Neural cell (in vitro differentiated cells): Measurements from ENCODE around the gene SCP2. TPM values are rescaled to one million over a fixed set of nuclear protein-coding genes. Genes with fewer than 3 reads are reported as not detected.

ENCODE experiments used
- H2AFZ ChIP-seq: fragments of 200-600, 300-800 bp; sonication (generic), shearing (Covaris generic); 2 replicates; pipeline ENCODE4 v1.6.0; 2014; ENCODE audit warnings: low read depth, mild to moderate bottlenecking, antibody characterized with exemption, low read length, moderate library complexity
- H3F3A ChIP-seq: fragments of 200-600 bp; shearing (Covaris generic); 2 replicates; pipeline ENCODE4 v1.6.1; 2016; ENCODE audit warnings: mild to moderate bottlenecking, moderate library complexity, mixed read lengths, antibody characterized with exemption, low read length; ENCODE audit not compliant: insufficient read depth, poor library complexity, severe bottlenecking
- H3K27ac ChIP-seq: fragments of 200-600, 300-800 bp; sonication (generic), shearing (Covaris generic); 2 replicates; pipeline ENCODE4 v1.5.1; 2014; ENCODE audit warnings: mild to moderate bottlenecking, low read length, moderate library complexity
- H3K27me3 ChIP-seq: fragments of 300-800, 200-600 bp; sonication (generic), shearing (Covaris generic); 2 replicates; pipeline ENCODE4 v1.6.0; 2014; ENCODE audit warnings: mild to moderate bottlenecking, low read depth, low read length, moderate library complexity; ENCODE audit not compliant: insufficient read depth
- H3K36me3 ChIP-seq: fragments of 300-800, 200-600 bp; sonication (generic), shearing (Covaris generic); 2 replicates; pipeline ENCODE4 v1.5.1; 2014; ENCODE audit warnings: mild to moderate bottlenecking, antibody characterized with exemption, low read length, moderate library complexity; ENCODE audit not compliant: insufficient read depth
- H3K4me2 ChIP-seq: fragments of 300-800, 200-600 bp; sonication (generic), shearing (Covaris generic); 2 replicates; pipeline ENCODE4 v1.6.0; 2014; ENCODE audit warnings: mild to moderate bottlenecking, low read length
- H3K4me3 ChIP-seq: fragments of 300-800, 200-600 bp; sonication (generic), shearing (Covaris generic); 2 replicates; pipeline ENCODE4 v1.5.1; 2014; ENCODE audit warnings: mild to moderate bottlenecking, low read length, moderate library complexity
- H3K79me2 ChIP-seq: fragments of 200-600 bp; shearing (Covaris generic); replicated peaks from 2 replicates; pipeline ENCODE4 v1.6.0; 2014; ENCODE audit warnings: mild to moderate bottlenecking, low read length, moderate library complexity; ENCODE audit not compliant: insufficient read depth
- H3K9ac ChIP-seq: fragments of 300-800, 200-600 bp; sonication (generic), shearing (Covaris generic); 2 replicates; pipeline ENCODE4 v1.6.1; 2016; ENCODE audit warnings: mild to moderate bottlenecking, low read length, mixed read lengths
- H3K9me2 ChIP-seq: fragments of 200-600 bp; shearing (Covaris generic); 2 replicates; pipeline ENCODE4 v1.6.1; 2016; ENCODE audit warnings: mild to moderate bottlenecking, low read length, mixed read lengths; ENCODE audit not compliant: insufficient read depth
- H3K9me3 ChIP-seq: fragments of 200-600, 300-800 bp; sonication (generic), shearing (Covaris generic); 2 replicates; pipeline ENCODE4 v1.6.1; 2016; ENCODE audit warnings: mild to moderate bottlenecking, mixed run types, low read length, moderate library complexity, mixed read lengths
- H4K20me1 ChIP-seq: fragments of 200-600 bp; shearing (Covaris generic); 2 replicates; pipeline ENCODE4 v1.6.1; 2016; ENCODE audit warnings: mild to moderate bottlenecking, mixed run types; ENCODE audit not compliant: insufficient read depth
- EP300 ChIP-seq: fragments of 450-650 bp; conservative IDR thresholded peaks from 2 replicates; pipeline ENCODE4 v1.6.1; 2014; ENCODE audit warnings: antibody characterized with exemption, mild to moderate bottlenecking, moderate library complexity; ENCODE audit not compliant: poor library complexity, severe bottlenecking
- EZH2 ChIP-seq: fragments of 200-600, 300-800 bp; shearing (Covaris generic), sonication (generic); IDR thresholded peaks from 2 replicates; pipeline ENCODE4 v1.6.1; 2014; ENCODE audit warnings: antibody characterized with exemption, low read length, borderline replicate concordance, mild to moderate bottlenecking; ENCODE audit not compliant: insufficient read depth, poor library complexity, severe bottlenecking
- MXI1 ChIP-seq: fragments of 450-650 bp; conservative IDR thresholded peaks from 2 replicates; pipeline ENCODE4 v1.6.1; 2014; ENCODE audit warnings: antibody characterized with exemption, mild to moderate bottlenecking; ENCODE audit not compliant: poor library complexity, severe bottlenecking
- POLR2AphosphoS5 ChIP-seq: IDR thresholded peaks from 2 replicates; pipeline ENCODE4 v1.6.1; 2012
- RAD21 ChIP-seq: fragments of 450-650 bp; conservative IDR thresholded peaks from 2 replicates; pipeline ENCODE4 v1.6.1; 2014; ENCODE audit warnings: antibody characterized with exemption, mild to moderate bottlenecking, moderate library complexity
- REST ChIP-seq: IDR thresholded peaks from 2 replicates; pipeline ENCODE4 v1.6.1; 2012; ENCODE audit warnings: borderline replicate concordance
- SMC3 ChIP-seq: fragments of 450-650 bp; conservative IDR thresholded peaks from 2 replicates; pipeline ENCODE4 v1.6.1; 2014; ENCODE audit warnings: antibody characterized with exemption, mild to moderate bottlenecking, moderate library complexity; ENCODE audit not compliant: poor library complexity
- TAF1 ChIP-seq: IDR thresholded peaks from 2 replicates; pipeline ENCODE4 v1.6.1; 2012; ENCODE audit warnings: low read depth
- polyA plus RNA-seq: library from polyadenylated mRNA; depleted of rRNA; stranded (reverse); fragments of >200 nt; gene quantifications from 2 replicates; pipeline ENCODE4 v1.2.3, GENCODE V29; 2014
- TF ChIP-seq, protein P1 (sequence below): fragments of 450-650 bp; IDR thresholded peaks from 2 replicates; pipeline ENCODE4 v1.5.1; 2014; ENCODE audit warnings: antibody characterized with exemption, mild to moderate bottlenecking, moderate library complexity; ENCODE audit not compliant: poor library complexity, severe bottlenecking

Gene SCP2
- polyA plus RNA-seq, 1 donor from 2014 or later: 182 TPM

- no peaks in the 10 kb centered on the region for H3F3A ChIP-seq
- no peaks in the 10 kb centered on the region for H3K36me3 ChIP-seq
- H3K4me2 ChIP-seq: no peak overlapping the region
- H2AFZ ChIP-seq: no peak overlapping the region
- H3K9ac ChIP-seq: no peak overlapping the region
- no peaks in the 10 kb centered on the region for H4K20me1 ChIP-seq
- no peaks in the 10 kb centered on the region for H3K79me2 ChIP-seq
- no peak overlapping the region for H3K4me3 ChIP-seq
- TF ChIP-seq, protein P1, sequence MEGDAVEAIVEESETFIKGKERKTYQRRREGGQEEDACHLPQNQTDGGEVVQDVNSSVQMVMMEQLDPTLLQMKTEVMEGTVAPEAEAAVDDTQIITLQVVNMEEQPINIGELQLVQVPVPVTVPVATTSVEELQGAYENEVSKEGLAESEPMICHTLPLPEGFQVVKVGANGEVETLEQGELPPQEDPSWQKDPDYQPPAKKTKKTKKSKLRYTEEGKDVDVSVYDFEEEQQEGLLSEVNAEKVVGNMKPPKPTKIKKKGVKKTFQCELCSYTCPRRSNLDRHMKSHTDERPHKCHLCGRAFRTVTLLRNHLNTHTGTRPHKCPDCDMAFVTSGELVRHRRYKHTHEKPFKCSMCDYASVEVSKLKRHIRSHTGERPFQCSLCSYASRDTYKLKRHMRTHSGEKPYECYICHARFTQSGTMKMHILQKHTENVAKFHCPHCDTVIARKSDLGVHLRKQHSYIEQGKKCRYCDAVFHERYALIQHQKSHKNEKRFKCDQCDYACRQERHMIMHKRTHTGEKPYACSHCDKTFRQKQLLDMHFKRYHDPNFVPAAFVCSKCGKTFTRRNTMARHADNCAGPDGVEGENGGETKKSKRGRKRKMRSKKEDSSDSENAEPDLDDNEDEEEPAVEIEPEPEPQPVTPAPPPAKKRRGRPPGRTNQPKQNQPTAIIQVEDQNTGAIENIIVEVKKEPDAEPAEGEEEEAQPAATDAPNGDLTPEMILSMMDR: no peak
- H3K9me3 ChIP-seq: no peaks in the 10 kb centered on the region
- no peaks in the 10 kb centered on the region for H3K27me3 ChIP-seq
- no peaks in the 10 kb centered on the region for H3K9me2 ChIP-seq
- no peak overlapping the region for H3K27ac ChIP-seq
Observed at GRCh38 chr1:52973841-52974240, 46.8 kb downstream of the SCP2 start.

GRCh38 chr1:52976183-52977035, 49.3 kb downstream of the SCP2 start:
- Histone ChIP-seq H3K9me3 (no peaks in the 10 kb centered on the region), H3K4me2 (no peak overlapping the region), H3K27me3 (no peaks in the 10 kb centered on the region), H3K9me2 (no peaks in the 10 kb centered on the region), H3K4me3 (no peak overlapping the region), H3K36me3 (no peaks in the 10 kb centered on the region), H2AFZ (no peak overlapping the region), H3K79me2 (no peaks in the 10 kb centered on the region), H4K20me1 (no peaks in the 10 kb centered on the region), H3K9ac (no peak overlapping the region), H3F3A (no peaks in the 10 kb centered on the region), H3K27ac (no peak overlapping the region)
- TF ChIP-seq, protein P1: no peak
- TF ChIP-seq MXI1: no peak

GRCh38 chr1:52978045-52978444, 51.0 kb downstream of the SCP2 start:
- H3K36me3 ChIP-seq: no peaks in the 10 kb centered on the region
- H3K9me3 ChIP-seq: no peaks in the 10 kb centered on the region
- no peak for TF ChIP-seq POLR2AphosphoS5
- TF ChIP-seq RAD21: no peak
- TF ChIP-seq TAF1: no peak
- no peak for TF ChIP-seq SMC3
- TF ChIP-seq MXI1: no peak
- TF ChIP-seq, protein P1: no peak
- TF ChIP-seq EZH2: no peak
- no peak for TF ChIP-seq REST
- no peak for TF ChIP-seq EP300
- H3F3A ChIP-seq: no peaks in the 10 kb centered on the region
- no peak overlapping the region for H3K27ac ChIP-seq
- no peak overlapping the region for H3K4me2 ChIP-seq
- H2AFZ ChIP-seq: no peak overlapping the region
- no peak overlapping the region for H3K9ac ChIP-seq
- H3K27me3 ChIP-seq: no peaks in the 10 kb centered on the region
- no peak overlapping the region for H3K4me3 ChIP-seq
- no peaks in the 10 kb centered on the region for H3K79me2 ChIP-seq
- no peaks in the 10 kb centered on the region for H3K9me2 ChIP-seq
- H4K20me1 ChIP-seq: no peaks in the 10 kb centered on the region
